Measurements from ENCODE around the gene BBS2. TPM values are rescaled to one million over a fixed set of nuclear protein-coding genes. Genes with fewer than 3 reads are reported as not detected.
A peak's percentile ranks its signal among the peaks of the same experiment; 100 is the strongest.

BBS2 gene
- total and polyA plus RNA-seq, 2 experiments from 2014 or later: 13.7 to 25.2 TPM

- H3K36me3 Mint-ChIP-seq (ENCODE audit: low read depth): no peaks in the 10 kb centered on the region
- ATAC-seq (no peak), DNase-seq (ENCODE audit: low spot score) (no peak)
- Histone ChIP-seq H3K27me3 (ENCODE audit: insufficient read depth) (no peaks in the 10 kb centered on the region), H3K9me2 (ENCODE audit: insufficient read depth) (no peaks in the 10 kb centered on the region), H2AFZ (no peak overlapping the region), H3K27ac (ENCODE audit: low read depth) (no peak overlapping the region), H3F3A (replicated peaks; ENCODE audit: low read depth) (no peaks in the 10 kb centered on the region), H3K4me3 (no peak overlapping the region), H3K36me3 (ENCODE audit: insufficient read depth) (no peaks in the 10 kb centered on the region), H4K20me1 (replicated peaks; ENCODE audit: insufficient read depth) (no peaks in the 10 kb centered on the region), H3K4me2 (no peak overlapping the region), H3K79me2 (replicated peaks; ENCODE audit: insufficient read depth) (no peaks in the 10 kb centered on the region), H3K4me1 (ENCODE audit: insufficient read depth) (no peaks in the 10 kb centered on the region)
- no peak overlapping the region for H3K27ac Mint-ChIP-seq
- no peak overlapping the region for H3K4me3 Mint-ChIP-seq
- H3K9me3 Mint-ChIP-seq: no peaks in the 10 kb centered on the region
- TF ChIP-seq REST (IDR thresholded peaks at IDR 0.05; ENCODE audit: unreplicated experiment) (peak; percentile 21), STAT1 (IDR thresholded peaks at IDR 0.05; ENCODE audit: unreplicated experiment) (no peak)
- H3K27me3 Mint-ChIP-seq (ENCODE audit: insufficient read depth, low read depth, poor library complexity): peaks cover 3% of the 10 kb centered on the region
- H3K4me1 Mint-ChIP-seq: no peaks in the 10 kb centered on the region
These were observed 15.1 kb upstream of the BBS2 start for GRCh38 chr16:56534847-56535383.

- Mint-ChIP-seq H3K27me3 (ENCODE audit: insufficient read depth, low read depth, poor library complexity) (peaks cover 3% of the 10 kb centered on the region), H3K27ac (no peak overlapping the region), H3K4me3 (no peak overlapping the region), H3K36me3 (ENCODE audit: low read depth) (no peaks in the 10 kb centered on the region), H3K9me3 (no peaks in the 10 kb centered on the region), H3K4me1 (no peaks in the 10 kb centered on the region)
- no peaks in the 10 kb centered on the region for H3F3A ChIP-seq (replicated peaks; ENCODE audit: low read depth)
- DNase-seq (ENCODE audit: low spot score) (peak; percentile 67), ATAC-seq (peak; percentile 87)
- peak in 1 of 2 experiments; percentile 35; a peak in 3 of 4 replicates for TF ChIP-seq CTCF (conservative IDR thresholded peaks at IDR 0.05; ENCODE audit: low read depth in 2 of 2)
- no peak for TF ChIP-seq POLR2AphosphoS5 (IDR thresholded peaks at IDR 0.05; ENCODE audit: low read depth)
- TF ChIP-seq EZH2phosphoT487 (IDR thresholded peaks at IDR 0.05; ENCODE audit: unreplicated experiment): no peak
- TF ChIP-seq EZH2 (IDR thresholded peaks at IDR 0.05; ENCODE audit: low read depth, unreplicated experiment): no peak
- H3K4me2 ChIP-seq: no peak overlapping the region
- no peaks in the 10 kb centered on the region for H3K4me1 ChIP-seq (ENCODE audit: insufficient read depth)
- no peak overlapping the region for H2AFZ ChIP-seq
- no peaks in the 10 kb centered on the region for H3K9me2 ChIP-seq (ENCODE audit: insufficient read depth)
- no peaks in the 10 kb centered on the region for H3K36me3 ChIP-seq (ENCODE audit: insufficient read depth)
- no peaks in the 10 kb centered on the region for H3K79me2 ChIP-seq (replicated peaks; ENCODE audit: insufficient read depth)
- no peaks in the 10 kb centered on the region for H3K27me3 ChIP-seq (ENCODE audit: insufficient read depth)
- no peak overlapping the region for H3K27ac ChIP-seq (ENCODE audit: low read depth)
- no peaks in the 10 kb centered on the region for H4K20me1 ChIP-seq (replicated peaks; ENCODE audit: insufficient read depth)
- no peak overlapping the region for H3K4me3 ChIP-seq
These were observed 12.9 kb upstream of the BBS2 start for GRCh38 chr16:56532714-56533113.
